ENCODE measurements around the gene GLIS2. TPM values are rescaled to one million over a fixed set of nuclear protein-coding genes. Genes with fewer than 3 reads are reported as not detected.

The GLIS2 gene
- polyA plus RNA-seq, 1 experiment = 8.8 TPM

GRCh38 chr16:4376126-4376892 is 60.4 kb downstream of the GLIS2 start:
- Histone ChIP-seq H3K4me3 (ENCODE audit: low read depth, low read length) (peak overlapping the region; percentile 37), H3K27me3 (ENCODE audit: control insufficient read depth, insufficient read depth, low read length) (no peaks in the 10 kb centered on the region), H3K36me3 (ENCODE audit: control insufficient read depth, insufficient read depth, low read length) (peaks cover 39% of the 10 kb centered on the region)
- no peak for TF ChIP-seq CTCF (IDR thresholded peaks at IDR 0.05; ENCODE audit: insufficient read depth, low read depth, low read length)
- ChIA-PET POLR2A (interaction anchor here (1.2 kb wide), 1 partner anchor 10 kb away, joined by 3 read pairs; no protein-coding TSS in a partner anchor), CTCF (interaction anchor here (0.6 to 2.1 kb wide), 5 partner anchors 15 to 455 kb away, joined by 3 to 19 read pairs (median 4); no protein-coding TSS in a partner anchor)
- DNase-seq (ENCODE audit: low read depth) = no peak

- ChIA-PET POLR2A (interaction anchor here (1.2 kb wide), 1 partner anchor 9 kb away, joined by 3 read pairs; no protein-coding TSS in a partner anchor), CTCF (interaction anchor here (0.6 to 8.1 kb wide), 6 partner anchors 15 to 456 kb away, joined by 3 to 48 read pairs (median 4); no protein-coding TSS in a partner anchor)
- no peak for TF ChIP-seq CTCF (IDR thresholded peaks at IDR 0.05; ENCODE audit: insufficient read depth, low read depth, low read length)
- no peaks in the 10 kb centered on the region for H3K27me3 ChIP-seq (ENCODE audit: control insufficient read depth, insufficient read depth, low read length)
- DNase-seq (ENCODE audit: low read depth) = no peak
- peak overlapping the region; percentile 37 for H3K4me3 ChIP-seq (ENCODE audit: low read depth, low read length)
- peaks cover 46% of the 10 kb centered on the region for H3K36me3 ChIP-seq (ENCODE audit: control insufficient read depth, insufficient read depth, low read length)
Observed at GRCh38 chr16:4376893-4377572, 61.2 kb downstream of the GLIS2 start.

- POLR2A ChIA-PET = interaction anchor here (1.2 kb wide), 1 partner anchor 9 kb away, joined by 3 read pairs; no protein-coding TSS in a partner anchor
- Histone ChIP-seq H3K4me3 (ENCODE audit: low read depth, low read length) (no peak overlapping the region), H3K27me3 (ENCODE audit: control insufficient read depth, insufficient read depth, low read length) (no peaks in the 10 kb centered on the region), H3K36me3 (ENCODE audit: control insufficient read depth, insufficient read depth, low read length) (peaks cover 52% of the 10 kb centered on the region)
- no peak for DNase-seq (ENCODE audit: low read depth)
- CTCF ChIA-PET = interaction anchor here (0.6 to 8.1 kb wide), 4 partner anchors 15 to 394 kb away, joined by 3 to 48 read pairs (median 4); no protein-coding TSS in a partner anchor
- no peak for TF ChIP-seq CTCF (IDR thresholded peaks at IDR 0.05; ENCODE audit: insufficient read depth, low read depth, low read length)
Observed at GRCh38 chr16:4377573-4378154, 61.8 kb downstream of the GLIS2 start.

- TF ChIP-seq CTCF (IDR thresholded peaks at IDR 0.05; ENCODE audit: insufficient read depth, low read depth, low read length) = no peak
- Histone ChIP-seq H3K4me3 (ENCODE audit: low read depth, low read length) (no peak overlapping the region), H3K27me3 (ENCODE audit: control insufficient read depth, insufficient read depth, low read length) (no peaks in the 10 kb centered on the region), H3K36me3 (ENCODE audit: control insufficient read depth, insufficient read depth, low read length) (peaks cover 57% of the 10 kb centered on the region)
- DNase-seq (ENCODE audit: low read depth) = no peak
- POLR2A ChIA-PET = no interaction called here
- CTCF ChIA-PET = interaction anchor here (0.6 to 8.1 kb wide), 5 partner anchors 14 to 394 kb away, joined by 3 to 48 read pairs (median 3); partner anchors contain the start of gene PAM16
Observed at GRCh38 chr16:4378161-4378666, 62.3 kb downstream of the GLIS2 start.
